Retinal pigment epithelial cell (primary cell): ENCODE data around the gene PRKAG3.

Experiments
- DNase-seq: peaks from one replicate; pipeline ENCODE4 v3.0.0-alpha.2; 2010; ENCODE audit warnings: low read depth
- H3K4me3 ChIP-seq: 2 replicates; pipeline ENCODE4 v1.5.1; 2011; ENCODE audit warnings: mild to moderate bottlenecking, low read length, control low read depth, moderate library complexity
- CTCF ChIP-seq: conservative IDR thresholded peaks from 2 replicates; pipeline ENCODE4 v1.5.1; 2011; ENCODE audit warnings: low read depth, low read length, control low read depth, inconsistent platforms

PRKAG3 gene

GRCh38 chr2:218877891-218878290 is 46.3 kb upstream of the PRKAG3 start:
- no peak for TF ChIP-seq CTCF

GRCh38 chr2:218877331-218877730 is 45.7 kb upstream of the PRKAG3 start:
- no peak for DNase-seq
- TF ChIP-seq CTCF: peak; percentile 1
- H3K4me3 ChIP-seq: no peak overlapping the region

More at GRCh38 chr2:218877891-218878290, 46.3 kb upstream of the PRKAG3 start:
- no peak overlapping the region for H3K4me3 ChIP-seq
- DNase-seq: no peak

GRCh38 chr2:218876562-218877219 is 45.1 kb upstream of the PRKAG3 start:
- no peak for DNase-seq
- H3K4me3 ChIP-seq: no peak overlapping the region
- TF ChIP-seq CTCF: peak; percentile 99

GRCh38 chr2:218875692-218876246 is 44.2 kb upstream of the PRKAG3 start:
- DNase-seq: no peak
- no peak for TF ChIP-seq CTCF
- H3K4me3 ChIP-seq: no peak overlapping the region

- H3K4me3 ChIP-seq: no peak overlapping the region
- no peak for DNase-seq
- TF ChIP-seq CTCF: no peak
These were observed 42.0 kb upstream of the PRKAG3 start for GRCh38 chr2:218873359-218874194.

GRCh38 chr2:218872645-218873358 is 41.2 kb upstream of the PRKAG3 start:
- no peak for TF ChIP-seq CTCF
- DNase-seq: no peak
- no peak overlapping the region for H3K4me3 ChIP-seq
